Measurements from ENCODE around the gene LINS1. TPM values are rescaled to one million over a fixed set of nuclear protein-coding genes. Genes with fewer than 3 reads are reported as not detected.

LINS1 gene
- total RNA-seq, 1 donor from 2014 or later: 7.2 TPM

GRCh38 chr15:100547961-100548360, 54.0 kb downstream of the LINS1 start:
- Mint-ChIP-seq H3K4me1 (ENCODE audit: low read depth) (no peaks in the 10 kb centered on the region), H3K36me3 (ENCODE audit: low read depth) (peaks cover 3% of the 10 kb centered on the region), H3K4me3 (ENCODE audit: unreplicated experiment) (no peak overlapping the region), H3K27ac (ENCODE audit: unreplicated experiment) (no peak overlapping the region), H3K9me3 (ENCODE audit: low read depth) (peaks cover 3% of the 10 kb centered on the region), H3K27me3 (ENCODE audit: low read depth) (no peaks in the 10 kb centered on the region)
- no peak for DNase-seq (ENCODE audit: low spot score)
- TF ChIP-seq CTCF (IDR thresholded peaks at IDR 0.05): no peak

- no peak overlapping the region for H3K4me3 Mint-ChIP-seq (ENCODE audit: unreplicated experiment)
- no peak for DNase-seq (ENCODE audit: low spot score)
- no peaks in the 10 kb centered on the region for H3K27me3 Mint-ChIP-seq (ENCODE audit: low read depth)
- no peaks in the 10 kb centered on the region for H3K36me3 Mint-ChIP-seq (ENCODE audit: low read depth)
- H3K27ac Mint-ChIP-seq (ENCODE audit: unreplicated experiment): no peak overlapping the region
- TF ChIP-seq CTCF (IDR thresholded peaks at IDR 0.05): no peak
- H3K4me1 Mint-ChIP-seq (ENCODE audit: low read depth): no peaks in the 10 kb centered on the region
- H3K9me3 Mint-ChIP-seq (ENCODE audit: low read depth): no peaks in the 10 kb centered on the region
These were observed 57.0 kb downstream of the LINS1 start for GRCh38 chr15:100544946-100545345.

- Mint-ChIP-seq H3K4me3 (ENCODE audit: unreplicated experiment) (no peak overlapping the region), H3K9me3 (ENCODE audit: low read depth) (peaks cover under 1% of the 10 kb centered on the region), H3K36me3 (ENCODE audit: low read depth) (no peaks in the 10 kb centered on the region), H3K4me1 (ENCODE audit: low read depth) (no peaks in the 10 kb centered on the region), H3K27me3 (ENCODE audit: low read depth) (no peaks in the 10 kb centered on the region), H3K27ac (ENCODE audit: unreplicated experiment) (no peak overlapping the region)
- no peak for DNase-seq (ENCODE audit: low spot score)
- TF ChIP-seq CTCF (IDR thresholded peaks at IDR 0.05): no peak
These were observed 57.6 kb downstream of the LINS1 start for GRCh38 chr15:100544338-100544841.

GRCh38 chr15:100542290-100542689, 59.7 kb downstream of the LINS1 start:
- Mint-ChIP-seq H3K27ac (ENCODE audit: unreplicated experiment) (no peak overlapping the region), H3K4me3 (ENCODE audit: unreplicated experiment) (no peak overlapping the region), H3K27me3 (ENCODE audit: low read depth) (peaks cover 2% of the 10 kb centered on the region), H3K9me3 (ENCODE audit: low read depth) (peaks cover 7% of the 10 kb centered on the region), H3K36me3 (ENCODE audit: low read depth) (no peaks in the 10 kb centered on the region), H3K4me1 (ENCODE audit: low read depth) (no peaks in the 10 kb centered on the region)
- no peak for TF ChIP-seq CTCF (IDR thresholded peaks at IDR 0.05)
- no peak for DNase-seq (ENCODE audit: low spot score)

- H3K36me3 Mint-ChIP-seq (ENCODE audit: low read depth): no peaks in the 10 kb centered on the region
- H3K4me1 Mint-ChIP-seq (ENCODE audit: low read depth): no peaks in the 10 kb centered on the region
- no peak for TF ChIP-seq CTCF (IDR thresholded peaks at IDR 0.05)
- H3K4me3 Mint-ChIP-seq (ENCODE audit: unreplicated experiment): no peak overlapping the region
- no peak overlapping the region for H3K27ac Mint-ChIP-seq (ENCODE audit: unreplicated experiment)
- peaks cover 7% of the 10 kb centered on the region for H3K9me3 Mint-ChIP-seq (ENCODE audit: low read depth)
- peaks cover 8% of the 10 kb centered on the region for H3K27me3 Mint-ChIP-seq (ENCODE audit: low read depth)
- no peak for DNase-seq (ENCODE audit: low spot score)
These were observed 64.7 kb downstream of the LINS1 start for GRCh38 chr15:100537331-100537730.

Data from chondrocyte (in vitro differentiated cells).